Esophagus mucosa (tissue), 1 donor: ENCODE results near the gene TSPAN18. TPM values are rescaled to one million over a fixed set of nuclear protein-coding genes. Genes with fewer than 3 reads are reported as not detected.

Source experiments
- ATAC-seq: fragments of 200-7000 bp; cut with Tn5 transposase; one replicate; pipeline ENCODE4 v1.9.1; 2020
- total RNA-seq: library from RNA; stranded (reverse); gene quantifications from one replicate; pipeline ENCODE4 v1.2.4, GENCODE V29; 2023
- donor health status: DM: yes; HTN: yes; CAD: no.

TSPAN18 gene
- total RNA-seq, 1 donor from 2014 or later, result 2.3 TPM

- no peak for ATAC-seq
Measured at GRCh38 chr11:44946263-44946662, 219.5 kb downstream of the TSPAN18 start.

- no peak for ATAC-seq
Measured at GRCh38 chr11:44947114-44947513, 220.4 kb downstream of the TSPAN18 start.

GRCh38 chr11:44948155-44948554 is 221.4 kb downstream of the TSPAN18 start:
- ATAC-seq, result no peak

GRCh38 chr11:44949160-44950030 is 222.6 kb downstream of the TSPAN18 start:
- peak; percentile 24 for ATAC-seq

GRCh38 chr11:44950031-44950624 is 223.4 kb downstream of the TSPAN18 start:
- no peak for ATAC-seq

- peak; percentile 84 for ATAC-seq
Measured at GRCh38 chr11:44950625-44951476, 224.1 kb downstream of the TSPAN18 start, which contains the start of gene TP53I11. Gene TP53I11, minus strand, starts transcription at chr11:44950883. Its CDS starts 12,548 bp downstream, at chr11:44938335.

GRCh38 chr11:44952082-44952481 is 225.3 kb downstream of the TSPAN18 start:
- ATAC-seq, result no peak

- peak; percentile 68 for ATAC-seq
Measured at GRCh38 chr11:44952500-44953260, 225.9 kb downstream of the TSPAN18 start.

GRCh38 chr11:44954051-44954906 is 227.5 kb downstream of the TSPAN18 start:
- no peak for ATAC-seq

- peak; percentile 4 for ATAC-seq
Measured at GRCh38 chr11:44955015-44955738, 228.4 kb downstream of the TSPAN18 start.

- no peak for ATAC-seq
Measured at GRCh38 chr11:44957040-44957515, 230.3 kb downstream of the TSPAN18 start.

GRCh38 chr11:44957776-44958564 is 231.2 kb downstream of the TSPAN18 start:
- ATAC-seq, result no peak

- no peak for ATAC-seq
Measured at GRCh38 chr11:44959064-44959463, 232.3 kb downstream of the TSPAN18 start.

- ATAC-seq, result no peak
Measured at GRCh38 chr11:44960200-44960845, 233.6 kb downstream of the TSPAN18 start.

- ATAC-seq, result no peak
Measured at GRCh38 chr11:44962464-44962863, 235.7 kb downstream of the TSPAN18 start.

- no peak for ATAC-seq
Measured at GRCh38 chr11:44963136-44963535, 236.4 kb downstream of the TSPAN18 start.

- ATAC-seq, result no peak
Measured at GRCh38 chr11:44963948-44964347, 237.2 kb downstream of the TSPAN18 start.

- ATAC-seq, result no peak
Measured at GRCh38 chr11:44964526-44965209, 237.9 kb downstream of the TSPAN18 start.
